ENCODE measurements around the gene TUBGCP6. TPM values are rescaled to one million over a fixed set of nuclear protein-coding genes. Genes with fewer than 3 reads are reported as not detected.

The TUBGCP6 gene
- total RNA-seq, 1 donor from 2014 or later = 47.6 TPM

DNA sequence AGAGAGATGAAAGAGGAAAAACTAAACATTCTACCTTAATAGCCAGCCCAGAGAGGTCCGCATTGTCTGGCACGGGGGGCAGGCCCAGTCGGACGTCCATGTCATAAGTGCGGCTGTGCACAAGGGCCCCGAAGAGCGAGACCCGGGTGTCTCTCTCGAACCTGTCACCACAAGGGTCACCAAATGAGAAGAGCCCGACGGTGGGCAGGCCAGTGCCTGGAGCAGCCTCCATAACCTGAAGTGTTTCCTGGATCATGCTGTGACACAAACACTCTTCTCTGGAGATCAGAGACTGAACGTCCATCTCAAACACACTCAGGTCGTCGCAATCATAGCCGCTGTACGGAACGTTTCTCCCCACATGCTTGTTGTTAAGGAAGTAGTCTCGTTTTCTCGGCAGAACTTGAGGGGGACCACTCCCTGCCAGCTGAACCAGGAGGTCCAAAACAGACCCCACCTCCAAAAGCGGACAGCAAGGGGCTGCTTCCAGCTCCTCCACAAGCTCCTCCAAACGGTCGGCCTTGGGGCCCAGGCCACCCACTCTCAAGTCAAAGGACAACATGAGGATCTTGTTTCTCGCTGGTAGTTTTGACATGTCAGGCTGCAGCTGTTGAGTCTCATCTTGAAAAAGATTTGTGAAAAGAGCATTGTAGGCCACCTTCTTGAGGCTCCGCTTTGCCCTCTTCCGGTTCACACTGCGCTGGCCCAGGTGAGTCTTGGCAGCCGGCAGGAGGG is 971 bp downstream of the TUBGCP6 start:
- ATAC-seq (no peak), DNase-seq (ENCODE audit: low spot score) (no peak)
- intact Hi-C loops (cut with DNase I) = loop anchor here (10.0 kb wide), 1 partner anchor 261 kb away; the partner anchor contains the start of genes LMF2 and NCAPH2

DNA sequence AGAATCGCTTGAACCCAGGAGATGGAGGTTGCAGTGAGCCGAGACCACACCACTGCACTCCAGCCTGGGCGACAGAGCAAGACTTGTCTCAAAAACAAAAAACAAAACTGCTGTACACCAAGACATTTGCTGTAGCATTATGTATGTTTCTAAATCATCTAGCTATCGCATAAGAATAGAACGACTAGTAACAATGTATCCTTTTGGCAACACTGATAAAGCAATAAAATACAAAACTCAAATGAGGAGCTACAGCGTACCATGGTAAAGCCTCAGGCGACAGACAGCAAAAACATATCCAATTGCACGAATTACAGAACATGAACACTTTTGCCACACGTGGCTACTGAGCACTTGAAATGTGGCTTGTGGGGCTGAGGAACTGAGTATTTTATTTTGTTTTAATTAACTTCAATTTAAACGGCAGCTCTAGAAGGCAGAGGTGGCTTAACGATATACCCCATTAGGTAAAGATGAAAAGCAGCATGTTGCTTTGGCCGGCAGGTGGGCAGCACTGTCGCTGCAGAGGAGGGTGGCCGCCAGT is 2.3 kb downstream of the TUBGCP6 start:
- ATAC-seq = no peak

DNA sequence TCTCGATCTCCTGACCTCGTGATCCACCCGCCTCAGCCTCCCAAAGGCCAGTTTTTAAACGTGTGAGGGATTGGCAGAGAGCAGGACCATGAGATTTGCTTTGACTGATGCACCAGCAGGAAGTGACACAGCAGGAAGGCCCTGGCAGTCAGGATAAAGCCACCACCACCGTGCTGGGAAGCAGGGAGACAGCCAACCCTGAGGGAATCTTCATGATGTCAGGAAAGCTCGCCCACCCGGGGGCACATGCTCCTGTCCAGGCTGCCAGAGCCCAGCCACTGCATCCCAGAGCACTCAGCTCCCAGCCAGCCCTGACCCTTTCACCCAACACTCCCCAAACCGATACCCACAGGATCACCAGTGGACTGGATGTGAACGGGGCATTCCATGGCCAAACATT is 6.1 kb downstream of the TUBGCP6 start:
- ATAC-seq (no peak), DNase-seq (ENCODE audit: low spot score) (no peak)
- intact Hi-C loops (cut with DNase I) = no loop called here

More for the DNA sequence above, 2.3 kb downstream of the TUBGCP6 start:
- intact Hi-C loops (cut with DNase I) = loop anchor here (10.0 kb wide), 1 partner anchor 262 kb away; the partner anchor contains the start of genes LMF2 and NCAPH2
- no peak for DNase-seq (ENCODE audit: low spot score)

DNA sequence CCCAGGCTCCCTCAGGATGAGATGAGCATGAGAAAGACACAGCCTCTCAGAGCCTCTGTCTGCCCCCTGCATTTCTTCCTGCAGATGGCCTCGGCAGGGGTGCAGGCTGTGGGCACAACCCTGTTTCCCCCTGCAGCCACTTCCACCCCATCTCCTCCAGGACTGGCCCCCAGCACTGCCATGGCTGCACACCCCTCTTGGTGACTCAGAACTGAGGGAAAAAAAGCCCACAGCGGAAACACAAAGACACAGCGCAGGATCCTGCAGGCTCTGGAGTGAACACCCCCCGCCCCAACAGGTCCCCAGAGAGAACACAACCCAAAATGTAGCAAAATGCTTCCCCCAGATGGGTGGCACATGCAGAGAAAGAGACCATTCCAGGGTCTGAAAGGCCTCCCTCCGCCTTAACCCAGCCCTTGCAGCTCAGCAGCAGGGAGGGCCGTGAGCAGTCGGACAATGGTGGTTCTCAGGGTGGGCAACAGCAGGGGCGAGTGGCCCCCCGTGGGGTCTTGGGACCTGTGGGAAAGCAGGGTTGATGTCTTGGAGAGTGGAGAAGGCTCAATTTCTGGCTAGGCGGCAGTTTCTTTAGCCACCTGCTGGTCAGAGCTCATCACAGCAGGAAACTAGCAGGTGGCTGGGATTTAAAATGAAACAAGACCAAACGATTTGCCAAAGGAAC is 8.0 kb downstream of the TUBGCP6 start:
- ATAC-seq (no peak), DNase-seq (ENCODE audit: low spot score) (no peak)
- intact Hi-C loops (cut with DNase I) = no loop called here

DNA sequence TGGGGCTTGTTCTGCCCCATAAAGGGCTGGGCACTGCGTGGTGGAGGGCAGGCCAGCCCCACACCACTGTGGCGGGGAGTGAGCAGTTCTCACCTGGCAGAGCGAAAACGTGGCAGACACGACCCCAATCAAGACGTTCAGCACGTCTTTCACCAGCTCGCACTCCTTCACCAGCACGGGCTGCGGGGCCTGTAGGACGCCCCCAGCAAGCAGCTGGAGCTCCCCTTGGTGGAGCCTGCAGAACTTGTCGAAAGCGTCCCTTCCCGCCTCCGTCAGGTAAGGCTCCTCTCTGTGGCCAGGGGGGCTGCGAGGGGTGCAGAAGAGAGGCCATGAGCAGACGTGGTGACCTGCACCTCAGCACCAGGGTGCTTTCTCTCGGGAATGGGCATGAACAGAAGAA is 11.6 kb downstream of the TUBGCP6 start:
- DNase-seq (ENCODE audit: low spot score) (no peak), ATAC-seq (no peak)
- intact Hi-C loops (cut with DNase I) = no loop called here

DNA sequence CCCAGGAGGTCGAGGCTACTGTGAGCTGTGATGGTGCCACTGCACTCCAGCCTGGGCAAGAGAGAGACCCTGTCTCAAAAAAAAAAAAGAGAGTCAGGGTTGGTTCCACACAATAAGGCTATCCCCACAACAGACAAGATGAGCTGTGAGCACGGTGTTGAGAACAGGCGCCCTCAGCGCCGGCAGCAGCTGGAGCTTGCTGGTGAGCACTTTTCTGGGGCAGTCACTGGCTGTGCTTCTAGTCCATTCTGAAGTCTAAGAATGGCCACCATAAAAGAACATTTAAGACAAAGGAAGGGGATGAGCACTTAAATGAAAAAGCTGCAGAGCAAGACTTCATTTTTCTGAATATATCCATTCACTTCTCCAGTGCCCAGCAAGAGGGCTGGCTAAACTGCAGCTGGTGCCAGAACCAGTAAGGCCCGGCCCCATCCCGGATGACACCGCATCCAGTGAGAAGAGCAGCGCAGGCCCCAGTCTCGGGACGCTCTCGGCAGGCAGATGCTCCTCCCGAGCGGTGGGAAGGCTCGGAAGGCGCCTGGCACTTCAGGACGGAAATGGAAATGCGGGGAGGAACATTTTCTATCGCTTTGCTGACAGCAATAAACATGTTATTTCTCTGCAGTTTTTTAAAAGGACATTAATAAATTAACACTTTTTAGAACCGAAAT is 12.2 kb downstream of the TUBGCP6 start:
- intact Hi-C loops (cut with DNase I) = no loop called here
- ATAC-seq (no peak), DNase-seq (ENCODE audit: low spot score) (no peak)

DNA sequence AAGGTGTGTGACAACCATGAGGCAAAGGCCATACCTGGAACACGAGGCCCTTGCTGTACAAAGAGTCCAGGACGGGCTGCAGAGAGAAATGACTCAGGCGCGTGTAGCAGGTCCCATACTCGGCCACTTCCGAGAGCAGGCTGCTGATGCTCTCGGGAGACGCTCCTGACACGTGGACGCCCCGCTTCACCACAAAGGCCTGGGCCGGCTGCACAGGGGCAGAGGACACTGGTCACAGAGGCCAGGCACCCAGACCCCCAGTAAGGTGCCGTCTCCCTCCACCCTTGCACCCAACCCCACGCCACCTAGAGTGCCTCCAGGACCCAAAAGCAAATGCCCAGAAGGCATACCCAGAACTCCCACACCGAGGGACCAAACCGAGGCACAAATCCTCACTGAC is 15.5 kb downstream of the TUBGCP6 start:
- no peak for ATAC-seq
- DNase-seq (ENCODE audit: low spot score) = no peak
- intact Hi-C loops (cut with DNase I) = no loop called here

DNA sequence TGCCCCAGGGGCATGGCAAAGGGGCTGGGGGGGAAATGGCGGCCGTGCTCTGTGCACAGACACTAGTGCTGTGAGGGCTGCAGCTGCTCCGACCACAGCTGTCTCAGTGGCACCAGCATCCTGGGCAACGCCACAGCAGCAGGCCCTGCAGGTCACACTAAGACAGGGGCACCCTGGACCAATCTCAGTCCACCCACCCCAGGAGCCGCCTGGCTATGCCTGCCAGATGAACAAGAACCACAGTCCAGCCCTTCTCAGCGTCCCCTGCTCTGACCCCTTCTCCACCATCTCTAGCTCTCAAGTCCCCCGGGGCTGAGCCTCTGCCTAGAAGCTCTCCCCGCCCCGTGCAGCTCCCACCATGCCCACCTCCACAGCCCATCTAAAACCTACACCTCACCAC is 16.5 kb downstream of the TUBGCP6 start:
- intact Hi-C loops (cut with DNase I) = no loop called here
- DNase-seq (ENCODE audit: low spot score) (no peak), ATAC-seq (no peak)

DNA sequence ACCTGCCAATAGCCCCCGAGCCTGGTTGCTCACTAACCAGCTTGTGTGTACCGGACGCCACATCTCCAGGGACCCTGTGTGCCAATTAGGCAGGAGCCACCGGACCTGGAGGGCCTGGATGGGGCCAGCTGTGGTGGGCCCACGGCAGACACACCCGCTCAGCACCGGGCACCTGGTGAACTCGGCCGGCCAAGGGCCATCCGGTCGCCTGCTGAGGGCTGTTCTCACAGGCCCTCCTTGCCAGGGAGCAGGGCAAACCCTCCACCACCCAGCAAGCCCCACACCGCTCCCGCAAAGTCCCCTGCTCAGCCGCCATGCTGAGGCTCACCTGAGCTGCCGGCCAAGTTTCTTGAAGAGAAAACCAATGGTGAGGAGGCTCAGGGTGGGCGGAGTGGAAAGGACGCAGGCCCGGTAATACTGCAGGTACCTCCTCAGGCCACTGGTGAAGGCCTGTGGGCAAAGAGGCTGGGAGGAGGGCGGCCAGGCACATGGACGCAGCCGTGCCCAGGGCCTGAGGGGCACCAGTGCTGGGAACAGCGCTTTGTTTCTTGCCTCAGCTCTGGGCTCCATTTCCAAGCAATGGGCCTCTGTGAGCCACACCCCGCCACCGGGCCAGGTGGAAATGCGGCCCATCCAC is 17.1 kb downstream of the TUBGCP6 start:
- intact Hi-C loops (cut with DNase I) = no loop called here
- no peak for DNase-seq (ENCODE audit: low spot score)

DNA sequence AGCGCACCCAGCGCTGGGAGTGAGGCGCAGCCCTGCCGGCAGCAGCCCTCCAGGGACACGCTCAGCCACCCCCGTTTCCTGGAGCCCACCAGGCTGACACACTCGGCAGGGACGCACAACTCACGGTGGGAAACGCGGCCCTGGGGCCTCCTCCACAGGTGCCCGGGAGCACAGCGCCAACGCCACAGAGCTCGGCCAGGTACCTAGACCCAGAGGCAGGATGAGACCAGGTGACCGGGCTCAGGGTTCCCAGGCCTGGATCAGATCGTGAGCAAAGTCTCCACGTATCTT is 18.0 kb downstream of the TUBGCP6 start:
- DNase-seq (ENCODE audit: low spot score) = no peak
- intact Hi-C loops (cut with DNase I) = no loop called here
- ATAC-seq = no peak

More for the DNA sequence above, 17.1 kb downstream of the TUBGCP6 start:
- no peak for ATAC-seq

DNA sequence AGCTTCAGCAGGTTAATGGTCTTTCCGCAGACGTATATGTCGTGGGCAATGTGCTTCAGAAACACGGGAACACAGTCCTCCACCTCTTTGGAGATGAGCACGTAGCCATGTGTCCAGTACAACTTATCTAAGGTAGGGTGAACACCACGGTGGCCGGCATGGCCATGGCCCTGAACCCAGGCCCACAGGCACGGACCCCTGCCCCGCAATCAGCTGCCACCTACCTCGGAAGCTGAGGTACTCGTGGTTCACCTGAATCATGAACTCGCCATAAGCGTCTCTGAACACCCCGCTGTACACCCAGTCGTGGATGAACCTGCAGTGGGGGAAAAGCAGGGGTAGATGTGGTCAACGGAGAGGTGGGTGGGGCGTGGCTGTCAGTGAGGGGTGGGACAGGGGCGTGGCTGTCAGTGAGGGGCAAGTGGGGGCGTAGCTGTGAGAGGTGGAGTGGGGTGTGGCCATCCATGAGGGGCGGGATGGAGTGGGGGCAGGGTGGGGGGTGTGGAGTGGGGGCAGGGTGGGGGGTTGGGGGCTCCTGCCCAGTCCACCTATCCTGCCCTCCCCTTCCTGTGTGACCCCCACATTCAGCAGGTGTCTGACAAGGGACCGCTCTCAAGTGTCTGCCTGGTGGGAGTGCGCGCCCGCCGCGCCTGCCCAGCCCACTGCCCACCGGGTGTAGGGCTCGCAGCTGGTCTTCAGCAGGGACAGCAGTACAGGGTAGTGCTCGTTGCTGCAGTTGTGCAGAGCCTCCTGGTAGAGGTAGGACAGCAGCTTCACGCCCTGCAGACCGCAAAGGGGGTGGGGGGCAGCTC is 18.6 kb downstream of the TUBGCP6 start:
- ATAC-seq = no peak
- intact Hi-C loops (cut with DNase I) = no loop called here
- DNase-seq (ENCODE audit: low spot score) = no peak

DNA sequence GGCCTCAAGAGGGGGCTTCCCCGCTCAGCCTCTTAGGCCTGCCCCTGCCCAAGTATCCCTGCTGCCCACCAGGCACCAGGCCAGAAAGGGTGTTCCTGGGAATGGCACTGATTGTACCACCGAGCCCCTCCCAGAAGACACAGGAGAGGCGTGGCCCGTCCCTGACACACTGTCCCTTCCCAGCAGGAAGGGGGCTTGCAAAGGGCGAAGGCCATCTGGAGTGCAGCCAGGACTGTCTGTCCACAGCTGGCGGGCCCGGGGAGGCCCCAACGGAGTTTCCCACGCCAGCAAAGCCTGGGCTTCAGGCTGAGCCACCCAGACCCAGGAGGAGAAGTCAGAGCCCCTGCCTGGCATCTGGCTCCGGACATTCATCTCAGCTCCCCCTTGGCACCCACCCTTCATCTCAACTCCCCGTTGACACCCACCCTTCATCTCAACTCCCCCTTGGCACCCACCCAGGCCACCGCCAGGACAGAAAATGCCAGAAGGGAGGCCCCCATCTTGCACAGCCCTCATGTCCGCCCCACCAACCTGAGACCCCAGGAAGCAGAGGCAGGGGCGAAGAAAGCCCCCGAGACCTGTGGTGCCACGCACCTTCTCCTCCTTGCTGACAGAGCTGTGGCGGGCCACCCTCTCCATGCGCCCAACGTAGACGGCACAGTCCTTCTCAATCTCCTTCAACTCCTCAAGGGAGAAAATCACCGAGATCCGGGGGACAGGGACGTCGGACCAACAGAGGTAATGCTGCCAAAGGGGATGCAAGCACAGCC is 19.4 kb downstream of the TUBGCP6 start:
- DNase-seq (ENCODE audit: low spot score) (no peak), ATAC-seq (no peak)
- intact Hi-C loops (cut with DNase I) = no loop called here

DNA sequence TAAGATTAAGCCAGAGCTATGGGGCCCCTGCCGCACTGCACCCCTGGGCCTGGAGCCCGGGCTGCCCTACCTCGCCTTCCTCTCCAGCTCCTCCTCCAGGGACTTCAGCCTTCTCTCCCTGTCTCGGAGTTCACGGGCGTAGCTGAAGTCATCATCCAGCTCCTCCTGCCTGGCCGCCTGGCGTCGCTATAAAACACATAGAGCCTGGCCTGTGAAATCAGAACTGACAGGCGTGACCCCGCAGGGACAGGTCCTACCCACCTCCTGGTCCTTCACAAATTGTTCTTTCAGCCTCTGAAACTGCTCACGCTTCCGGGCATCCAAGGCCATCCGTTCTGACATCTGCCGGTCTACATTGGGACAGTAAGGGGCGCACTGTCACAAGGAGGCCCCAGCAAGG is 20.8 kb downstream of the TUBGCP6 start:
- ATAC-seq = no peak
- intact Hi-C loops (cut with DNase I) = no loop called here
- no peak for DNase-seq (ENCODE audit: low spot score)

DNA sequence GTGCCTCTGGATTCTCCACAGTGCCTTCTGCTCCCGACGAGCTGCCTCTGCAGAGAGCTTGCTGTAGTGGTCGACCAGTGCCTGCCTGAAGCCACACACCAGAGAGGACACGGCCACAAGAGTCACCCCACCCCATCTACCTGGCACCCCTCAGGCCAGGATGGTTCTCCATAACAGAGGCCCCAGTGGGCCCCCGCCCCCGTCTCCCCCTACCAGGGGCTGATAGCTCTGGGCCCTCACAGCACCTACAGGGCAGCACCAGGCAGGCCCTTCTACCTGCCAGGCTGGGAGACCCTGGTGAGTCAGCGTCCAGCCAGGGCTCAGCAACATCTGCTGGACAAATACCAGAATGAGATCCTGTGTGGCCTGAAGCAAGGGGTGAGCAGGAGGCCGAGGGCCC is 22.3 kb downstream of the TUBGCP6 start:
- ATAC-seq (no peak), DNase-seq (ENCODE audit: low spot score) (no peak)
- intact Hi-C loops (cut with DNase I) = no loop called here

DNA sequence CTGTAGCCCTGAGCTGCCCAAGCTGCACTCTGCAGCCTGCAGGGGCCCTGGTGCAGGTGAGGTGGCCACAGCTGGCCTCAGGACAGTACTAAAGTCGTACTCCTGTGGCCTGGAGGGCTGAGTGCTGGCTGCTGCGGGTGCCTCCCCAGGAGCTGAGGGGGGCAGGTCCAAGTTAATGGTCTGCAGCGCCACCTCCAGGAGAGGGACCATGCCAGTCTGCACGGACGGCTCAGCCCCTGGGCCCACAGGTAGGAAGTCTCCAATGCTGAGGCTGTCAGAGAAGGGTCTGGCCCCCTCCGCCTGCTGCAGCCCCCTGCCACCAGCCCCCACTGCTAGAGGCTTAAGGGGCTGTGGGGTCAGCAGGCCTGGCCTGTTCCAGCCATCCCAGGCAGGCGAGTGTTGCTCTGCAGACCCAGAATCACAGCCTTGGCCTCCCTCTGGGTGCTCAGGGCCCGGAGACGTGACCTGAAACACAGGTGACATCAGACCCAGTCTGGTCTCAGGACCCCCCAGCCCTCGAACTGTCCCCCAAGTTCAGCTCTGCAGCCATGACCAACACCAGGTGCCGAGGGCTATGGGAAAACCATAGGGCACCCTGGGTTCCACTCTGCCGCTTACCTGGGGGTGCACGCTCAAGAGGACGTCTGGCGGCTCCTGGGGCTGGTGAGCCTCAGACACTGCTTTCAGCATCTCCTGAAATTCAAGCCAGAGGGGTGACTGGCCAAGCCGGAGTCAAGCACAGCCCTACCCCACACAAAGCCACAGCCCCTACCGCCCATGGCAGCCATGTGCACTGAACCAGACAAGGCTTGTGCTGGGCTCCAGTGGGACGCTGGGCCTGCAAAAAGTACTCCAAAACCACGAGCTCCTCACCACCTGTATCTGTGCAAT is 23.2 kb downstream of the TUBGCP6 start:
- intact Hi-C loops (cut with DNase I) = no loop called here
- no peak for ATAC-seq
- no peak for DNase-seq (ENCODE audit: low spot score)

DNA sequence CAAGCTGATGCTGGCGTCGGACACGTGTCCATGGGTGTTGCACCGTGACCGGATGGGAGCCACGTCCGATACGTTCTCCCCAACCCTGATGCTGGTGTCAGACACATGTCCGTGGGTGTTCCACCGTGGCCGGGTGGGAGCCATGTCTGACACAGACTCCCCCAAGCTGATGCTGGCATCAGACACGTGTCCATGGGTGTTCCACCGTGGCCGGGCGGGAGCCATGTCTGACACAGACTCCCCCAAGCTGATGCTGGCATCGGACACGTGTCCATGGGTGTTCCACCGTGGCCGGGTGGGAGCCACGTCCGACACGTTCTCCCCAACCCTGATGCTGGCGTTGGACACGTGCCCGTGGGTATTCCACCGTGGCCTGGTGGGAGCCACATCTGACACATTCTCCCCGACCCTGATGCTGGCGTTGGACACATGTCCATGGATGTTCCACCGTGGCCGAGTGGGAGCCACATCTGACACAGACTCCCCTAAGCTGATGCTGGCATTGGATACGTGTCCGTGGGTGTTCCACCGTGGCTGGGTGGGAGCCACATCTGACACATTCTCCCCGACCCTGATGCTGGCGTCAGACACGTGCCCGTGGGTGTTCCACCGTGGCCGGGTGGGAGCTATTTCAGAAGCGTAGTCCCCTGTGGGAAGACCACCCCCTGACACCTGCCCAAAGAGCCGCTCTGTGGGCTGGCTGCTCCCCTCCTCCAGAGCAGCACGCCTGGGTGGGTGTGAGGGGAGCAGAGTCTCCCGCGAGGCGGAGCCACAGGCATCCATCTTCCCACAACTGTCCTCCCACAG is 24.0 kb downstream of the TUBGCP6 start:
- DNase-seq (ENCODE audit: low spot score) = no peak
- intact Hi-C loops (cut with DNase I) = no loop called here

More for the DNA sequence above, 24.0 kb downstream of the TUBGCP6 start:
- no peak for ATAC-seq

All from sciatic nerve (tissue), 2 donors.